ENCODE measurements around the gene DOLPP1. TPM values are rescaled to one million over a fixed set of nuclear protein-coding genes. Genes with fewer than 3 reads are reported as not detected.

Gene DOLPP1
- total and polyA plus RNA-seq, 7 experiments from 2014 or later, result 5.7 to 17.1 (median 11.9) TPM

DNA sequence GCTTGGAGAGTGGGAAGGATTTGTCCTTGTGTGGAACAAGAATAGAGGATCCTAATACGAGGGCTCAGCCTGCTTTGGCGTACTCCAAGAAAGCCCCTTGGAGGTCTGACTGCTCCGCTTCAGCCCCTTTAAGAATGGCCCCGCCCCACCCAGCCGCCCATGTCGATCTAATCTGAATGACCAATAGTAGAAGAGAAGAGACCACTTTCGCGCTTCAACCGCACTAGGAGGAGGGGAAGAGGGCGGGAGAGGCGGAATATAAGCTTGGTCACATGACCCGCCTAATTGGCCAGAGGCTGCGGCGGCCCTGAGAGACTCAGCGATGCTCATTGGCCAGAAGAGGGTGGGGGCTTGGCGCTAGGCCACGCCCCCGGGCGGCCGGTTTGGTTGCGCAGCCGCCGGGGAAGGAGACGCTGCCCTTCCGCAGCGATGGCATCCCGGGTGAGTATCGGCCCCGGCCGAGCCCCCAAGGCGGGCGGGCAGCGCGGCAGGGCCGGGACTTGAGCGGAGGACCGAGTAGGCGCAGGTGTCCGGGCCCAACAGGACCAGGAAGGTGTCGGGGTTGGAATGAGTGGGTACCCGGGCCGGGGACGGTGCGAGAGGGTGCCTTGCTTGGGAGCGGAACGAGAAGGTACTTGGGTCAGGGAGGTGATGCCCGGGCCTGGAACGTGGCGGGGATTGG lies 44.5 kb upstream of the DOLPP1 start, which contains the start of gene MIGA2:
TSS of gene MIGA2 (plus strand) at position 386 of the 682 bp plus-strand sequence. CDS start 3,969 bp downstream, outside the sequence.
- H3K4me3 Mint-ChIP-seq, result peak within 1 kb of the TSS; percentile 90 to 99 (median 94)
- H3K9me3 ChIP-seq (ENCODE audit: control insufficient read depth in 2 of 3, low read length in 3 of 3), result no peaks in the 10 kb centered on the region
- peaks cover 22 to 41% (median 37%) of the 10 kb centered on the region in 7 donors for H3K4me1 Mint-ChIP-seq
- peaks cover 0 to 1% (median 0%) of the 10 kb centered on the region in 11 donors for H3K9me3 Mint-ChIP-seq
- ATAC-seq (peak; percentile 99), DNase-seq (peak; percentile 78 to 93 (median 90))
- H3K27me3 ChIP-seq (ENCODE audit: control insufficient read depth in 2 of 2, insufficient read depth in 2 of 2, low read length in 2 of 2), result no peaks in the 10 kb centered on the region
- intact Hi-C loops (cut with micrococcal nuclease), result loop anchor here (1.0 to 5.0 kb wide), 14 partner anchors 8 to 665 kb away; partner anchors contain the start of genes DOLPP1 (in 2 of the 2), SH3GLB2 (in 2 of the 2), CRAT (in 1 of the 2) and DOLK (in 1 of the 2)
- ChIA-PET POLR2A (interaction anchor here (0.9 to 1.7 kb wide), 7 partner anchors 8 to 264 kb away, joined by 3 to 9 read pairs (median 4); partner anchors contain the start of genes DOLPP1 and SH3GLB2), CTCF (interaction anchor here (0.6 to 1.0 kb wide), 2 partner anchors 142 to 483 kb away, joined by 3 to 6 read pairs; no protein-coding TSS in a partner anchor)
- no peaks in the 10 kb centered on the region for H3K27me3 Mint-ChIP-seq
- H3K36me3 ChIP-seq (ENCODE audit: control insufficient read depth in 2 of 3, insufficient read depth in 3 of 3, low read length in 3 of 3), result peaks cover 0 to 14% (median under 1%) of the 10 kb centered on the region in 3 experiments
- peak within 1 kb of the TSS; percentile 56 to 93 (median 87) for H3K27ac Mint-ChIP-seq
- H3K4me3 ChIP-seq (ENCODE audit: low read length), result peak within 1 kb of the TSS; percentile 87
- peak within 1 kb of the TSS; percentile 72 for H3K27ac ChIP-seq (ENCODE audit: low read depth, low read length)
- H3K4me1 ChIP-seq (ENCODE audit: control insufficient read depth in 2 of 2, insufficient read depth in 2 of 2, low read length in 2 of 2), result peaks cover 13 to 17% of the 10 kb centered on the region in 2 donors
- peaks cover 0 to 4% (median 3%) of the 10 kb centered on the region in 5 donors for H3K36me3 Mint-ChIP-seq

DNA sequence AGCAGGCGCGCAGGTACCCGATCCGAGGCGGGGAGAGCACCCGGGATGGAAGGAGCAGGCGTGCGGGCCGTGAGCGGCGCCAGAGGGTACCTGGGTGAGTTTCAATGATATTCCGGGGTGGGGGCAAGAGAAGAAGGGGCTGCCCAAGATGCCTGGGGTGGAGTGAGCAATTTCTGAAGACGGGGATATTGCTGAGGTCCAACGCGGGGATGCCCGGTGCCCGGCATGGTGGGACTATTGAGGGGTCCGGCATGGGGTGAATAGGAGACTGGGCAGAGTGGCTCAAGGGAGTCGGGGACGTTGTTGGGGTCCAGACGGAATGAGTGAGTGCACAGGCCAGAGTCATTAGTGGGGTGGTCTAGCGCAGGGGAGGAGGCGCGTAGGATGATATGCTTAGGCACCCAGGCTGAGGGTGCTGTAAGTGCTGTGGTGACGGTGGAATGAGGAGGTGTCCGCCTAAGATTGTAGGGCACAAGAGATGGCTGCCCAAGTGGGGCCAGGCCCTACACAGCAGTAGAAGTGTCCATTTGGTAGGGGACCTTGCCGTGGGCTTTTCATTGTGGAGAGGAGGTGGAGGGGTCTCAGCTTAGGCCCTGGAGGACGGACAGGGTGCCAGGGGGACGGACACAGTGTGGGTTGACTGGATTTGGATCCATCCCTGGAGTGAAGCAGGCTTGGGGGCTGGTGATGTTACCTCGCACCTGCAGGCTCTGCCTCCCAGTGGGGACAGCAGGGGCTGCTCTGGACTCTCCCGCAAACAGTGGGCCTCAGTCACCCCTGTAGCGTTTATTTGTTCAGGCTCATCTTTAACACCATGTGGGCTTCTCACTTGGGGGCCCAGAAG lies 43.8 kb upstream of the DOLPP1 start:
- H3K36me3 Mint-ChIP-seq, result peaks cover 2 to 9% (median 4%) of the 10 kb centered on the region in 5 donors
- H3K27ac Mint-ChIP-seq, result peak overlapping the region; percentile 56 to 93 (median 87)
- peaks cover 24 to 45% (median 37%) of the 10 kb centered on the region in 7 donors for H3K4me1 Mint-ChIP-seq
- Histone ChIP-seq H3K36me3 (ENCODE audit: control insufficient read depth in 2 of 3, insufficient read depth in 3 of 3, low read length in 3 of 3) (peaks cover 0 to 22% (median 6%) of the 10 kb centered on the region in 3 experiments), H3K27me3 (ENCODE audit: control insufficient read depth in 2 of 2, insufficient read depth in 2 of 2, low read length in 2 of 2) (no peaks in the 10 kb centered on the region), H3K4me3 (ENCODE audit: low read length) (peak overlapping the region; percentile 87), H3K9me3 (ENCODE audit: control insufficient read depth in 2 of 3, low read length in 3 of 3) (no peaks in the 10 kb centered on the region), H3K27ac (ENCODE audit: low read depth, low read length) (peak overlapping the region; percentile 72), H3K4me1 (ENCODE audit: control insufficient read depth in 2 of 2, insufficient read depth in 2 of 2, low read length in 2 of 2) (peaks cover 13 to 17% of the 10 kb centered on the region in 2 donors)
- ChIA-PET CTCF (interaction anchor here (0.6 to 1.0 kb wide), 2 partner anchors 143 to 484 kb away, joined by 3 to 6 read pairs; no protein-coding TSS in a partner anchor), POLR2A (interaction anchor here (0.8 to 2.3 kb wide), 9 partner anchors 10 to 265 kb away, joined by 3 to 10 read pairs (median 4); partner anchors contain the start of genes DOLPP1 and SH3GLB2)
- no peaks in the 10 kb centered on the region for H3K27me3 Mint-ChIP-seq
- ATAC-seq (no peak), DNase-seq (no peak)
- intact Hi-C loops (cut with micrococcal nuclease), result loop anchor here (1.0 to 5.0 kb wide), 14 partner anchors 9 to 666 kb away; partner anchors contain the start of genes DOLPP1 (in 2 of the 2), SH3GLB2 (in 2 of the 2), CRAT (in 1 of the 2) and DOLK (in 1 of the 2)
- peak overlapping the region; percentile 90 to 99 (median 94) for H3K4me3 Mint-ChIP-seq
- H3K9me3 Mint-ChIP-seq, result peaks cover 0 to 1% (median 0%) of the 10 kb centered on the region in 11 donors

DNA sequence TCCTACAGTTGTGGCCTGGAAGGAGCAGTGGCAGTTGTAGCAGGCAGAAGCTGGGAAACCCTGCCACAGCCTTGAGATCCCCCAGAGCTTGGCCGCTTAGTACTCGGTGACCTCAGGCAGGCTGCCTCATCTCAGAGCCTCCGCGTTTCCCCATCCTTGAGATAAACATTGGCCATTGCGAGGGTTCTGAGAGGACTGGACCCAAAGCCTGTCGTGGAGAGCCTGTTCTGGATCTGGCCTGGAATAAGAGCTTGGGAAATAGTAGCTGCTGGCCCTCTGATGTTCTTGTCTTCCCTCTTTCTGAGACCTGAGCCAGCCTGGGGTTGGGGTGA lies 43.2 kb upstream of the DOLPP1 start:
- ChIA-PET CTCF (no interaction called here), POLR2A (interaction anchor here (0.6 to 2.3 kb wide), 5 partner anchors 9 to 44 kb away, joined by 3 to 10 read pairs (median 3); partner anchors contain the start of genes DOLPP1 and SH3GLB2)
- H3K4me3 ChIP-seq (ENCODE audit: low read length), result peak overlapping the region; percentile 87
- Mint-ChIP-seq H3K9me3 (peaks cover 0 to 1% (median 0%) of the 10 kb centered on the region in 11 donors), H3K4me3 (peak overlapping the region; percentile 90 to 99 (median 94)), H3K36me3 (peaks cover 7 to 15% (median 7%) of the 10 kb centered on the region in 5 donors), H3K27ac (peak overlapping the region in 3 of 9 donors; percentile 36 to 90 (median 57)), H3K4me1 (peaks cover 25 to 45% (median 37%) of the 10 kb centered on the region in 7 donors), H3K27me3 (no peaks in the 10 kb centered on the region)
- no peaks in the 10 kb centered on the region for H3K27me3 ChIP-seq (ENCODE audit: control insufficient read depth in 2 of 2, insufficient read depth in 2 of 2, low read length in 2 of 2)
- H3K4me1 ChIP-seq (ENCODE audit: control insufficient read depth in 2 of 2, insufficient read depth in 2 of 2, low read length in 2 of 2), result peaks cover 13 to 17% of the 10 kb centered on the region in 2 donors
- DNase-seq (no peak), ATAC-seq (no peak)
- H3K9me3 ChIP-seq (ENCODE audit: control insufficient read depth in 2 of 3, low read length in 3 of 3), result no peaks in the 10 kb centered on the region
- peaks cover 0 to 28% (median 6%) of the 10 kb centered on the region in 3 experiments for H3K36me3 ChIP-seq (ENCODE audit: control insufficient read depth in 2 of 3, insufficient read depth in 3 of 3, low read length in 3 of 3)
- intact Hi-C loops (cut with micrococcal nuclease), result loop anchor here (5.0 kb wide), 4 partner anchors 135 to 580 kb away; partner anchors contain the start of genes IER5L (in 1 of the 2), ODF2 (in 1 of the 2) and ZER1 (in 1 of the 2)
- H3K27ac ChIP-seq (ENCODE audit: low read depth, low read length), result no peak overlapping the region

DNA sequence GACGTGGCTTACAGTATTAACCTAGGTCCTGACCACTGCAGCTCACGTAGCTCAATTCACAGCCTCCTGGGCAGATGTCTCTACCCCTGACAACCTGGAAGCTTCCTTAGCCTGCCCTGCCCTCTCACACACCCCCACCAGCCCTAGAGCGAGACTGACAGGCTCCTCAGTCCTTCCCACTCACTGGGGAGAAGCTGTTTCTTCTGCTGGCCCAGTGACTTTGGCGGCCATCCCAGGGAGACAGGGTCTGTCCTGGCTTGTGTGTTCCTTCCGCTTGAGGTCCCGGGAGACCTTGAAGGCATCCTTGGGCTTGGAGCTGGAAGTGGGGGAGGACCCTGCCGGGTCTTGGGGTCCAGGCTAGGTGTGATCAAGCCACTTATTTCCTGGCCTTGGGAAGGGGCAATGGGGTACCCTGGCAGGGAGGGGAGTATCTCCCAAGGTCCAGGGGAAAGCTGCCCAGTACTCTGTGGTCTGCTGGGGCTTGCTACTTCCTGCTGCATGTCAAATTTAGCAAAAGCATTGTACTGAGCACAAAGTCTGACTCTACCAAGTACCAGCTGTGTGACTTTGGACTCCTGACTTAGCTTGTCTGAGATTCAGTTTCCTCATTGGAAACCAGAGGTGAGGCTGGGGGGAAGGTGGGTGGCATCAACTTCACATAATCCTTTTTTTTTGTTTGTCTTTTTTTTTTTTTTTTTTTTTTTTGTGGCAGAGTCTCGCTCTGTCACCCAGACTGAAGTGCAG lies 42.6 kb upstream of the DOLPP1 start:
- Mint-ChIP-seq H3K27ac (peak overlapping the region in 3 of 9 donors; percentile 21 to 57 (median 36)), H3K9me3 (peaks cover 0 to 1% (median 0%) of the 10 kb centered on the region in 11 donors), H3K4me3 (peak overlapping the region; percentile 90 to 99 (median 94)), H3K4me1 (peaks cover 25 to 45% (median 37%) of the 10 kb centered on the region in 7 donors), H3K27me3 (no peaks in the 10 kb centered on the region), H3K36me3 (peaks cover 7 to 17% (median 8%) of the 10 kb centered on the region in 5 donors)
- Histone ChIP-seq H3K27ac (ENCODE audit: low read depth, low read length) (no peak overlapping the region), H3K9me3 (ENCODE audit: control insufficient read depth in 2 of 3, low read length in 3 of 3) (no peaks in the 10 kb centered on the region), H3K27me3 (ENCODE audit: control insufficient read depth in 2 of 2, insufficient read depth in 2 of 2, low read length in 2 of 2) (no peaks in the 10 kb centered on the region), H3K4me3 (ENCODE audit: low read length) (no peak overlapping the region), H3K36me3 (ENCODE audit: control insufficient read depth in 2 of 3, insufficient read depth in 3 of 3, low read length in 3 of 3) (peaks cover 0 to 31% (median 6%) of the 10 kb centered on the region in 3 experiments), H3K4me1 (ENCODE audit: control insufficient read depth in 2 of 2, insufficient read depth in 2 of 2, low read length in 2 of 2) (peaks cover 13 to 17% of the 10 kb centered on the region in 2 donors)
- intact Hi-C loops (cut with micrococcal nuclease), result loop anchor here (5.0 kb wide), 4 partner anchors 136 to 581 kb away; partner anchors contain the start of genes IER5L (in 1 of the 2), ODF2 (in 1 of the 2) and ZER1 (in 1 of the 2)
- ChIA-PET CTCF (no interaction called here), POLR2A (interaction anchor here (0.6 to 2.3 kb wide), 4 partner anchors 9 to 44 kb away, joined by 3 to 10 read pairs (median 3); partner anchors contain the start of gene SH3GLB2)
- ATAC-seq, result no peak
- DNase-seq, result no peak

DNA sequence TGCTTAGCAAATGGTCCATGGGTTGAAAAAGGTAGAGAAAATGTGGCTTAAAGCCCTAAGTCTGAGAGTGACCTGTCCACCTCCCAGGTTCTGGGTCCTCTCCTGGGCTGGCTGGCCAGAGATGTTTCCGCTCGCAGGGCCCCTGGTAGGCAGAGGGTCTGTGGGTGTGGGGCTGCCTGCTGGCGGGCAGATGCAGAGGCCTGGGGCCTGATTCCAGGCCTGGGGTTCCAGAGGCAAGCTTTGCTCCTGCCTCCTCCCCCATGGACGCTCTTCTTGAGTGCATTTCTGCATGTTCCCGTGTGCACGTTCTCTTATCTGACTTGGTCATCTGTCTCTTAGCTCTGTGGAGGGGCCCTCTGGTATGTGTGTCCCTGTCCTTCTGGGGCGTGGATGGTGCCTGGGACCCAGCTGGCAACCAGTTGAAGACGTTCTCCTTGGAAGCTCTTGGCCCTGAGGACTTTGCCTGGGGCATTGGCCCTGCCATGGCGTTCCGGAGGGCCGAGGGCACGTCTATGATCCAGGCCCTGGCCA lies 40.7 kb upstream of the DOLPP1 start:
- Mint-ChIP-seq H3K4me3 (peak overlapping the region in 5 of 10 donors; percentile 9 to 68 (median 39)), H3K9me3 (peaks cover 0 to 3% (median 0%) of the 10 kb centered on the region in 11 donors), H3K36me3 (peaks cover 7 to 22% (median 12%) of the 10 kb centered on the region in 5 donors), H3K4me1 (peaks cover 25 to 45% (median 37%) of the 10 kb centered on the region in 7 donors), H3K27ac (no peak overlapping the region), H3K27me3 (no peaks in the 10 kb centered on the region)
- H3K4me1 ChIP-seq (ENCODE audit: control insufficient read depth in 2 of 2, insufficient read depth in 2 of 2, low read length in 2 of 2), result peaks cover 13 to 17% of the 10 kb centered on the region in 2 donors
- ChIA-PET POLR2A (no interaction called here), CTCF (no interaction called here)
- H3K4me3 ChIP-seq (ENCODE audit: low read length), result no peak overlapping the region
- DNase-seq, result no peak
- H3K27me3 ChIP-seq (ENCODE audit: control insufficient read depth in 2 of 2, insufficient read depth in 2 of 2, low read length in 2 of 2), result no peaks in the 10 kb centered on the region
- H3K9me3 ChIP-seq (ENCODE audit: control insufficient read depth in 2 of 3, low read length in 3 of 3), result no peaks in the 10 kb centered on the region
- no peak overlapping the region for H3K27ac ChIP-seq (ENCODE audit: low read depth, low read length)
- intact Hi-C loops (cut with micrococcal nuclease), result no loop called here
- H3K36me3 ChIP-seq (ENCODE audit: control insufficient read depth in 2 of 3, insufficient read depth in 3 of 3, low read length in 3 of 3), result peaks cover 0 to 45% (median 6%) of the 10 kb centered on the region in 3 experiments
- ATAC-seq, result no peak

Measured in naive thymus-derived CD4-positive, alpha-beta T cell (primary cell).